H1 (cell line): ENCODE measurements around the gene NFIA. TPM values are rescaled to one million over a fixed set of nuclear protein-coding genes. Genes with fewer than 3 reads are reported as not detected.

ENCODE experiments used
- CEBPB ChIP-seq: IDR thresholded peaks from 2 replicates; pipeline ENCODE4 v1.6.1; 2012; ENCODE audit warnings: low read depth, low read length
- FOSL1 ChIP-seq: IDR thresholded peaks from 2 replicates; pipeline ENCODE4 v1.6.1; 2011; ENCODE audit warnings: mild to moderate bottlenecking, low read depth, low read length, moderate library complexity; ENCODE audit not compliant: insufficient read depth
- SP2 ChIP-seq: IDR thresholded peaks from 2 replicates; pipeline ENCODE4 v1.6.1; 2012; ENCODE audit warnings: mild to moderate bottlenecking, low read length, inconsistent platforms
- SRF ChIP-seq: IDR thresholded peaks from 2 replicates; pipeline ENCODE4 v1.6.1; 2011; ENCODE audit warnings: mild to moderate bottlenecking, low read depth, low read length, moderate library complexity
- polyA plus RNA-seq, 7 experiments: library from polyadenylated mRNA; depleted of rRNA in 3 of 7; stranded (reverse) in 5 of 7; unstranded in 2 of 7; fragments of >200 nt in 5 of 7; fragments of 200-250 nt in 2 of 7; gene quantifications; 1 replicate in 5 of 7; 2 replicates in 1 of 7; 4 replicates in 1 of 7; pipeline versions ENCODE4 v1.2.1 to v1.2.3, GENCODE V29; 2011 to 2013; ENCODE audit warnings: missing spikeins in 2 of 7, mixed read lengths in 2 of 7
- total RNA-seq: library from RNA; stranded (reverse); fragmentation: NEBNext Ultra II Directional; extraction: Animal tissue kit (Norgen Biotek cat#: 25700); gene quantifications from 2 replicates; pipeline ENCODE4 v1.2.1, GENCODE V29; 2021
- TF ChIP-seq, protein P1 (sequence below): fragments of 300-600 bp; sonication (generic); IDR thresholded peaks from 2 replicates; pipeline ENCODE4 v1.7.1; 2012; ENCODE audit warnings: low read length, moderate library complexity, mild to moderate bottlenecking, inconsistent platforms; ENCODE audit not compliant: insufficient replicate concordance

The NFIA gene
- total and polyA plus RNA-seq, 2 of the 8 experiments (the other 6 are each of a cell fraction or from before 2014, with no cell fraction given): 1.8 to 2.3 TPM

- TF ChIP-seq, protein P1, sequence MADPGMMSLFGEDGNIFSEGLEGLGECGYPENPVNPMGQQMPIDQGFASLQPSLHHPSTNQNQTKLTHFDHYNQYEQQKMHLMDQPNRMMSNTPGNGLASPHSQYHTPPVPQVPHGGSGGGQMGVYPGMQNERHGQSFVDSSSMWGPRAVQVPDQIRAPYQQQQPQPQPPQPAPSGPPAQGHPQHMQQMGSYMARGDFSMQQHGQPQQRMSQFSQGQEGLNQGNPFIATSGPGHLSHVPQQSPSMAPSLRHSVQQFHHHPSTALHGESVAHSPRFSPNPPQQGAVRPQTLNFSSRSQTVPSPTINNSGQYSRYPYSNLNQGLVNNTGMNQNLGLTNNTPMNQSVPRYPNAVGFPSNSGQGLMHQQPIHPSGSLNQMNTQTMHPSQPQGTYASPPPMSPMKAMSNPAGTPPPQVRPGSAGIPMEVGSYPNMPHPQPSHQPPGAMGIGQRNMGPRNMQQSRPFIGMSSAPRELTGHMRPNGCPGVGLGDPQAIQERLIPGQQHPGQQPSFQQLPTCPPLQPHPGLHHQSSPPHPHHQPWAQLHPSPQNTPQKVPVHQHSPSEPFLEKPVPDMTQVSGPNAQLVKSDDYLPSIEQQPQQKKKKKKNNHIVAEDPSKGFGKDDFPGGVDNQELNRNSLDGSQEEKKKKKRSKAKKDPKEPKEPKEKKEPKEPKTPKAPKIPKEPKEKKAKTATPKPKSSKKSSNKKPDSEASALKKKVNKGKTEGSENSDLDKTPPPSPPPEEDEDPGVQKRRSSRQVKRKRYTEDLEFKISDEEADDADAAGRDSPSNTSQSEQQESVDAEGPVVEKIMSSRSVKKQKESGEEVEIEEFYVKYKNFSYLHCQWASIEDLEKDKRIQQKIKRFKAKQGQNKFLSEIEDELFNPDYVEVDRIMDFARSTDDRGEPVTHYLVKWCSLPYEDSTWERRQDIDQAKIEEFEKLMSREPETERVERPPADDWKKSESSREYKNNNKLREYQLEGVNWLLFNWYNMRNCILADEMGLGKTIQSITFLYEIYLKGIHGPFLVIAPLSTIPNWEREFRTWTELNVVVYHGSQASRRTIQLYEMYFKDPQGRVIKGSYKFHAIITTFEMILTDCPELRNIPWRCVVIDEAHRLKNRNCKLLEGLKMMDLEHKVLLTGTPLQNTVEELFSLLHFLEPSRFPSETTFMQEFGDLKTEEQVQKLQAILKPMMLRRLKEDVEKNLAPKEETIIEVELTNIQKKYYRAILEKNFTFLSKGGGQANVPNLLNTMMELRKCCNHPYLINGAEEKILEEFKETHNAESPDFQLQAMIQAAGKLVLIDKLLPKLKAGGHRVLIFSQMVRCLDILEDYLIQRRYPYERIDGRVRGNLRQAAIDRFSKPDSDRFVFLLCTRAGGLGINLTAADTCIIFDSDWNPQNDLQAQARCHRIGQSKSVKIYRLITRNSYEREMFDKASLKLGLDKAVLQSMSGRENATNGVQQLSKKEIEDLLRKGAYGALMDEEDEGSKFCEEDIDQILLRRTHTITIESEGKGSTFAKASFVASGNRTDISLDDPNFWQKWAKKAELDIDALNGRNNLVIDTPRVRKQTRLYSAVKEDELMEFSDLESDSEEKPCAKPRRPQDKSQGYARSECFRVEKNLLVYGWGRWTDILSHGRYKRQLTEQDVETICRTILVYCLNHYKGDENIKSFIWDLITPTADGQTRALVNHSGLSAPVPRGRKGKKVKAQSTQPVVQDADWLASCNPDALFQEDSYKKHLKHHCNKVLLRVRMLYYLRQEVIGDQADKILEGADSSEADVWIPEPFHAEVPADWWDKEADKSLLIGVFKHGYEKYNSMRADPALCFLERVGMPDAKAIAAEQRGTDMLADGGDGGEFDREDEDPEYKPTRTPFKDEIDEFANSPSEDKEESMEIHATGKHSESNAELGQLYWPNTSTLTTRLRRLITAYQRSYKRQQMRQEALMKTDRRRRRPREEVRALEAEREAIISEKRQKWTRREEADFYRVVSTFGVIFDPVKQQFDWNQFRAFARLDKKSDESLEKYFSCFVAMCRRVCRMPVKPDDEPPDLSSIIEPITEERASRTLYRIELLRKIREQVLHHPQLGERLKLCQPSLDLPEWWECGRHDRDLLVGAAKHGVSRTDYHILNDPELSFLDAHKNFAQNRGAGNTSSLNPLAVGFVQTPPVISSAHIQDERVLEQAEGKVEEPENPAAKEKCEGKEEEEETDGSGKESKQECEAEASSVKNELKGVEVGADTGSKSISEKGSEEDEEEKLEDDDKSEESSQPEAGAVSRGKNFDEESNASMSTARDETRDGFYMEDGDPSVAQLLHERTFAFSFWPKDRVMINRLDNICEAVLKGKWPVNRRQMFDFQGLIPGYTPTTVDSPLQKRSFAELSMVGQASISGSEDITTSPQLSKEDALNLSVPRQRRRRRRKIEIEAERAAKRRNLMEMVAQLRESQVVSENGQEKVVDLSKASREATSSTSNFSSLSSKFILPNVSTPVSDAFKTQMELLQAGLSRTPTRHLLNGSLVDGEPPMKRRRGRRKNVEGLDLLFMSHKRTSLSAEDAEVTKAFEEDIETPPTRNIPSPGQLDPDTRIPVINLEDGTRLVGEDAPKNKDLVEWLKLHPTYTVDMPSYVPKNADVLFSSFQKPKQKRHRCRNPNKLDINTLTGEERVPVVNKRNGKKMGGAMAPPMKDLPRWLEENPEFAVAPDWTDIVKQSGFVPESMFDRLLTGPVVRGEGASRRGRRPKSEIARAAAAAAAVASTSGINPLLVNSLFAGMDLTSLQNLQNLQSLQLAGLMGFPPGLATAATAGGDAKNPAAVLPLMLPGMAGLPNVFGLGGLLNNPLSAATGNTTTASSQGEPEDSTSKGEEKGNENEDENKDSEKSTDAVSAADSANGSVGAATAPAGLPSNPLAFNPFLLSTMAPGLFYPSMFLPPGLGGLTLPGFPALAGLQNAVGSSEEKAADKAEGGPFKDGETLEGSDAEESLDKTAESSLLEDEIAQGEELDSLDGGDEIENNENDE: no peak
- no peak for TF ChIP-seq SRF
- TF ChIP-seq FOSL1: no peak
- no peak for TF ChIP-seq CEBPB
- TF ChIP-seq SP2: no peak
- TF ChIP-seq, all 59 proteins: peak for 0
Measured at GRCh38 chr1:61389194-61389925, 307.0 kb downstream of the NFIA start (continued).
